Upper lobe of right lung (tissue), 1 donor: Measurements from ENCODE around the gene AKT3. TPM values are rescaled to one million over a fixed set of nuclear protein-coding genes. Genes with fewer than 3 reads are reported as not detected.

Source experiments
- ATAC-seq: fragments of 200-7000 bp; cut with Tn5 transposase; one replicate; pipeline ENCODE4 v1.9.1; 2020; ENCODE audit warnings: mild to moderate bottlenecking, moderate library complexity
- DNase-seq: peaks from one replicate; pipeline ENCODE4 v3.0.0-alpha.2; 2020
- H3K27ac ChIP-seq: fragments of 200-600 bp; one replicate; pipeline ENCODE4 v1.8.0; 2022
- H3K27me3 ChIP-seq: fragments of 200-600 bp; one replicate; pipeline ENCODE4 v1.8.0; 2022; ENCODE audit warnings: mild to moderate bottlenecking
- H3K36me3 ChIP-seq: fragments of 200-600 bp; one replicate; pipeline ENCODE4 v1.8.0; 2022
- H3K4me1 ChIP-seq: fragments of 200-600 bp; one replicate; pipeline ENCODE4 v1.8.0; 2022
- H3K4me3 ChIP-seq: fragments of 200-600 bp; one replicate; pipeline ENCODE4 v1.8.0; 2022; ENCODE audit warnings: mild to moderate bottlenecking
- H3K9me3 ChIP-seq: fragments of 200-600 bp; one replicate; pipeline ENCODE4 v1.8.0; 2022
- intact Hi-C: fragments of 100-400 bp; cut with DNase I; formaldehyde crosslinking; loops from one replicate; pipeline ENCODE4 v1.11.0; 2022
- total RNA-seq: library from RNA; stranded (reverse); fragmentation: NEBNext Ultra II Directional; extraction: Animal tissue kit (Norgen Biotek cat#: 25700); gene quantifications from one replicate; pipeline ENCODE4 v1.2.1, GENCODE V29; 2021
- TF ChIP-seq, protein P1 (sequence below): fragments of 200-600 bp; IDR thresholded peaks from one replicate; pipeline ENCODE4 v1.8.0; 2022; ENCODE audit warnings: antibody characterized with exemption
- donor health status: DM: no; HTN: yes; CAD: no; lungs with severe emphysema.

AKT3 gene
- total RNA-seq, 1 donor from 2014 or later: 64.6 TPM

DNA sequence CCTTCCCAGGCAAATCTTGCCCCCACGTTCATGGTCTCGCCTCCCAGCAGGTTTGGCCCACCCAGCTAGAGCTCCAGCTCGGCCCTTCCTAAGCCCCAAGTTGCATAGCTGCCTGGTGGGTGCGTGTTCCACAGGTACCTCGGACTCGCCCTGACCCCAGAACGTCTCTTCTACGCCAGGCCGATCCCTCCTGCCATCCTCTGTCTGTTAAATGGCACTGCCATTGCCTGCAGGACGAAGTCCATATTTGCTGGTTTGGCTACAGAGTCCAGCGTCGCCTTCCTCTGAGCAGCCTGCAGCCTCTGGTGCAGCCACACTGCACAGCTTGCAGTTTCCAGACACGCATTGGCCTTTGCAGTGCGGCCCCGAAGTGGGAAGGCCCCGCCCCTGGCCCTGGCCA, 366.1 kb downstream of the AKT3 start:
- no peaks in the 10 kb centered on the region for H3K9me3 ChIP-seq
- no peaks in the 10 kb centered on the region for H3K27me3 ChIP-seq
- intact Hi-C loops: no loop called here

DNA sequence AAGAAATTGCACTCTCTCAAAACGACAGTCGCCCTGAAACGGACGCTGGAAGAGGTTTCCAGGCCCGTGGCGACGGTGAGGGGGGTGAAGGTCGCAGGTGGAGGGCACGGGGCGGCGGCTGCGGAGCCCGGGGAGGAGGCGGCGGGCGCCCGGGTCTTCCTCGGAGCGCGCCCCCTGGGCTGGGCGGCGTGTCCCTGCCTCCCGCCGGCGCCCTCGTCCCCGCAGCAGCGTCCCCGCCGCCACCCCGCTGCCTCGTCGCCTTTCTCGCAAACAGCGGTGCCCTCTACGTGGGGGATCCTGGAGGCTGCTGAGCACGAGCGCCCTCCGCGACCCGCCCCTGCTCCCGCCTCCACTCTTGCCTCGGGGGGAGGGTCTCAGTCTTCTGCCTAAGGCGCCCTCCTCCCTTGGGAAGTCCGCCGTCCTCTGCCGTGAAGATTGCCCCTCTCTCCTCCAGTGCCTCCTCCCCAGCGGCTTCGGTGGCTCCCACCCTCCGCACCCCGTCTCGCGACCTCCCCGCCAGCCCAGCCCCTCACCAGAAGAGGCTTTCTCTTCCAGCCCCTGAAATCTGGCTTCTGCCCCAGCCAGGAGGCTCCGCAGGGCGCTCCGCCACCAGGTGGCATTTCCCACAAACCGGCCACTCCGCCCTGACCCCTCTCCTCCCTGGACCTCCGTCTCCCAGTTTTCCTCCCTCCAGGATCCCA, 366.8 kb downstream of the AKT3 start:
- peaks cover 6% of the 10 kb centered on the region for H3K4me1 ChIP-seq
- DNase-seq (no peak), ATAC-seq (peak; percentile 12)
- H3K27me3 ChIP-seq: no peaks in the 10 kb centered on the region
- H3K4me3 ChIP-seq: peak overlapping the region; percentile 36
- intact Hi-C loops: no loop called here
- no peaks in the 10 kb centered on the region for H3K9me3 ChIP-seq
- TF ChIP-seq, protein P1, sequence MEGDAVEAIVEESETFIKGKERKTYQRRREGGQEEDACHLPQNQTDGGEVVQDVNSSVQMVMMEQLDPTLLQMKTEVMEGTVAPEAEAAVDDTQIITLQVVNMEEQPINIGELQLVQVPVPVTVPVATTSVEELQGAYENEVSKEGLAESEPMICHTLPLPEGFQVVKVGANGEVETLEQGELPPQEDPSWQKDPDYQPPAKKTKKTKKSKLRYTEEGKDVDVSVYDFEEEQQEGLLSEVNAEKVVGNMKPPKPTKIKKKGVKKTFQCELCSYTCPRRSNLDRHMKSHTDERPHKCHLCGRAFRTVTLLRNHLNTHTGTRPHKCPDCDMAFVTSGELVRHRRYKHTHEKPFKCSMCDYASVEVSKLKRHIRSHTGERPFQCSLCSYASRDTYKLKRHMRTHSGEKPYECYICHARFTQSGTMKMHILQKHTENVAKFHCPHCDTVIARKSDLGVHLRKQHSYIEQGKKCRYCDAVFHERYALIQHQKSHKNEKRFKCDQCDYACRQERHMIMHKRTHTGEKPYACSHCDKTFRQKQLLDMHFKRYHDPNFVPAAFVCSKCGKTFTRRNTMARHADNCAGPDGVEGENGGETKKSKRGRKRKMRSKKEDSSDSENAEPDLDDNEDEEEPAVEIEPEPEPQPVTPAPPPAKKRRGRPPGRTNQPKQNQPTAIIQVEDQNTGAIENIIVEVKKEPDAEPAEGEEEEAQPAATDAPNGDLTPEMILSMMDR: no peak
- no peak overlapping the region for H3K27ac ChIP-seq
- no peaks in the 10 kb centered on the region for H3K36me3 ChIP-seq

More for the DNA sequence above, 366.1 kb downstream of the AKT3 start:
- Histone ChIP-seq H3K36me3 (peaks cover 3% of the 10 kb centered on the region), H3K27ac (no peak overlapping the region), H3K4me3 (no peak overlapping the region), H3K4me1 (peaks cover 6% of the 10 kb centered on the region)
- DNase-seq (no peak), ATAC-seq (no peak)
- TF ChIP-seq, protein P1: no peak

DNA sequence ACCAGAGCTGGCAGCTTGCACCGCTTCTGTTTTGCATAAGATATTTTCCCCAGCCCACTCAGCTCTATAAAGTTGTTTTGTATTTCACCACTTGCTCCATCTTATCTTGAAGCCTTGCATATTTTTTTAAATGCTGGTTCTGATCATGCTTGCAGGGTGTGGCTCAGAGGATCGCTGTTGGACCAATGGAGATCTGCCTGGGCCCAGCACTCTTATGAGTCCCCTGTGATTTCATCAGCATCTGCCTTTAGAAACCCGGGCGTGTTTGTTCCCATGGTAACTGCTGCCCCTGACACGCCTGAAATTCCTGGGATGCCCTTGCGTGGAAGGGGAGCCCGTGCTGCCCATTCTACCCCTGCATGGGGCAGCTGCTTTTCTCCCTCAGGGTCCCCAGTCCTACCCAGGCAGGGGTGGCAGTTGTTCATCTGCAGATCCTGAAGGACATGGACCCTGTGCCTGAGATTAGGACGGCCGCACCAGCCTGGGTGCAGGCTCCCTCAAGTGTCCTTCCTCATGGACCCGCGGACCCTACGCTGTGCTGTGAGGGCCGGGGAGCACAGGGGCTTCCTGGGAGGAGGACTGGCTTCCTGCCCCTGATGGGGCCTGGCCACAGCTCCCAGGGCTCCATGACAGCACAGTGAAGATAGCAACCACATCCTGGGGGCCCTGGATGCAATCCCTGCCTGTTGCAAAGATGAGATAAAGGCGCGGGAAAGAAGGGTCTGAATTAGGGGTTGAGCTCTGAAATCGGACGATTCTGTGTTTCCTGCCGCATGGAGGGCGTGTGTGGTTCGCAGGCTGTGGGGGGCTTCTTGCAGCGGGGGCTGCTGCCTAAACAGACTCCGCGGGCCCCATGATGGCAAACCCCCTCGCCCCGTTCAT, 367.7 kb downstream of the AKT3 start:
- Histone ChIP-seq H3K4me1 (peaks cover 6% of the 10 kb centered on the region), H3K36me3 (no peaks in the 10 kb centered on the region), H3K27ac (no peak overlapping the region), H3K9me3 (no peaks in the 10 kb centered on the region), H3K4me3 (peak overlapping the region; percentile 36), H3K27me3 (no peaks in the 10 kb centered on the region)
- no peak for DNase-seq
- peak; percentile 23 for ATAC-seq
- TF ChIP-seq, protein P1: no peak
- intact Hi-C loops: no loop called here

DNA sequence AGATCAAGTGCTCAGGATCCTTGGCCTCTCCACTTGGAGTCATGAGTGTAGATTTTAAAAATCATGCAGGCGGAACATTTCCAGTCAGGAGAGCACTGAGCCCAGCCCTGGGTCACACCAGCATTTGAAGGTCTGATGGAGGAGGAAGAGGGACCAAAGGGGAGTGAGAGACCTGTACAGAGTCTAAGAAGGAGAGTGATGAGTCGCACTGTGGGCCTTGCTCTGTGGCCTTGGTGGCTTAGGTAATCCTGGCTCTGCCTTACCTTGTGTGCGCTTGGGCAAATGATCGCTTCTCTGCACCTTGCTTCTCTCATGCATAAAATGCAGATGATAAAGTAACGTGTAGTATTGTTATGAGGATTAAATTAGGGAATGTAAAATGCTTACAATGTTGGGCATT, 368.9 kb downstream of the AKT3 start:
- Histone ChIP-seq H3K27me3 (no peaks in the 10 kb centered on the region), H3K36me3 (no peaks in the 10 kb centered on the region), H3K27ac (no peak overlapping the region), H3K4me1 (peaks cover 6% of the 10 kb centered on the region), H3K9me3 (no peaks in the 10 kb centered on the region), H3K4me3 (no peak overlapping the region)
- no peak for DNase-seq
- TF ChIP-seq, protein P1: no peak
- intact Hi-C loops: no loop called here
- ATAC-seq: no peak

DNA sequence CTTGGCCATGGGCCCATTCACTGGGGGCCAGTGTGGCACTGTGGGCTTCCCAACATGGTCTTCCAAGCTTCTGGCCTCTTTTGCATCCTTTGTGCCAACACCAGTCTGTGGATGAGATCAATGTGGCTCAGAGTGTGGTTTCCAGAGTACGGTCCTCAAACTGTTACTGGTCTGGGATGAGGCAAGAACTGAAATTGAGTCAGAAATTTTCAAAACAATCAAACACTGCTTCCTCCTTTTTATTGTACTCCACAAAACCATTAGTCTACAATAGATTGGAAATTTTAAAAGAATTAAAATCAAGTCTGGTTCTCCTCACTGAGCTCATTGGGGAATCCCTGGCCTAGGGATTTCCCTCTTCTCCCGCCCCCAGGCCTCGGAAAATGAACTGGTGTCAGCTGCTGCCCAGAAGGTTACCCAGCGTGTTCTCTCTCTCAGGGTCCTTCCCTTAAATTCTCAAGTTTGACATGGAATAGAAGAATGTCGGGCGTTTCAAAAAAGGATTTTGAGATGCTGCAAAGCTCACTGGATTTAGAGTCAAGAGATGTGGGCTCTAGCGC, 372.2 kb downstream of the AKT3 start:
- H3K27me3 ChIP-seq: no peaks in the 10 kb centered on the region
- H3K9me3 ChIP-seq: no peaks in the 10 kb centered on the region
- no peak for DNase-seq
- H3K4me1 ChIP-seq: peaks cover 8% of the 10 kb centered on the region
- TF ChIP-seq, protein P1: no peak
- H3K27ac ChIP-seq: no peak overlapping the region
- intact Hi-C loops: no loop called here
- no peak overlapping the region for H3K4me3 ChIP-seq
- no peaks in the 10 kb centered on the region for H3K36me3 ChIP-seq
- peak; percentile 42 for ATAC-seq
